IPS-18c (cell line): ENCODE measurements around the gene MASP2.
"Not testable (repeated sequence)": the region's sequence is repeated elsewhere in the genome, so short reads cannot be mapped to it uniquely, and the experiment has no call there.

ENCODE experiments used
- H3K4me3 ChIP-seq: 2 replicates; pipeline ENCODE4 v1.7.0; 2013; ENCODE audit warnings: low read depth, mild to moderate bottlenecking, low read length, moderate library complexity; ENCODE audit not compliant: insufficient read depth
- H3K9me3 ChIP-seq: one replicate; pipeline ENCODE4 v1.6.1; 2013; ENCODE audit warnings: mild to moderate bottlenecking, low read length, moderate library complexity; ENCODE audit not compliant: control insufficient read depth, insufficient read depth

The MASP2 gene

GRCh38 chr1:11046625-11047365, at the start of gene MASP2:
TSS of gene MASP2 (minus strand) at chr1:11047239. CDS start at chr1:11047207, 32 bp downstream.
- Histone ChIP-seq H3K9me3 (no peaks in the 10 kb centered on the region), H3K4me3 (no peak within 1 kb of the TSS)

DNA sequence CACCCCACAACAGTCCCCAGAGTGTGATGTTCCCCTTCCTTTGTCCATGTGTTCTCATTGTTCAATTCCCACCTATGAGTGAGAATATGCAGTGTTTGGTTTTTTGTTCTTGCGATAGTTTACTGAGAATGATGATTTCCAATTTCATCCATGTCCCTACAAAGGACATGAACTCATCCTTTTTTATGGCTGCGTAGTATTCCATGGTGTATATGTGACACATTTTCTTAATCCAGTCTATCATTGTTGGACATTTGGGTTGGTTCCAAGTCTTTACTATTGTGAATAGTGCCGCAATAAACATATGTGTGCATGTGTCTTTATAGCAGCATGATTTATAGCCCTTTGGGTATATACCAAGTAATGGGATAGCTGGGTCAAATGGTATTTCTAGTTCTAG, 36.7 kb upstream of the MASP2 start:
- not testable (repeated sequence) for H3K4me3 ChIP-seq, H3K9me3 ChIP-seq

- Histone ChIP-seq H3K4me3 (no peak overlapping the region), H3K9me3 (no peaks in the 10 kb centered on the region)
Measured at GRCh38 chr1:11080931-11081330, 33.9 kb upstream of the MASP2 start.

DNA sequence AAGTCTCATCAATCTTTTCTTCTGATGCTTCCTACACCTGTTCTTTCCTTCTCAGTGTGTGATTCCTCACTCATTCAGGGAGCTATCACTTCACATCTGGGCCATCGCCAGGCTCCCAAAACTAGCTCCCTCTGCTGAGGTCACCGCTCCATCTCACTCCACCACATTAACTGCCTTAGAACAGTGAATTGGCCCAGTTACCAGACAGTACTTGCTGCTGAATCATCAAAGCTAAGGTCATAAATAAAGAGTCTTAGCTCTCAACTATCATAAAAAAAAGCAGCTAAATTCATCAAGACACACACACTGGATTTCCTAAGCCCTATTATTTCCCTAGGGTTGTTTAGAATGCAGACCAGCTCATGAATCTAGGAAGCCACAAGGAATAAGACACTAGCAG, 31.6 kb upstream of the MASP2 start:
- Histone ChIP-seq H3K4me3 (no peak overlapping the region), H3K9me3 (no peaks in the 10 kb centered on the region)

DNA sequence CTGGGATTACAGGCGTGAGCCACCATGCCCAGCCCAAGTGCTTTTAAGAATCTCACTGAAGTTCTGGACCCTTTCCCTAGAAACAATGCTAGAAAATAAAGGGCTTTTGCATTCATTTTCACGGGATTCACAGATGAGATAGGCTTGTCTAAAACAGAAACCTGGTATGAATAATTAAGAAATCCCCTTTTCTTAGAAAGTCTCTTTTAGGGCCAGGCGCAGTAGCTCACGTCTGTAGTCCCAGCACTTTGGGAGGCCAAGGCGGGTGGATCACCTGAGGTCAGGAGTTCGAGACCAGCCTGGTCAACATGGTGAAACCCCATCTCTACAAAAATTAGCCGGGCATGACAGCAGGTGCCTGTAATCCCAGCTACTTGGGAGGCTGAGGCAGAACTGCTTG, 26.4 kb upstream of the MASP2 start:
- not testable (repeated sequence) for H3K4me3 ChIP-seq, H3K9me3 ChIP-seq

DNA sequence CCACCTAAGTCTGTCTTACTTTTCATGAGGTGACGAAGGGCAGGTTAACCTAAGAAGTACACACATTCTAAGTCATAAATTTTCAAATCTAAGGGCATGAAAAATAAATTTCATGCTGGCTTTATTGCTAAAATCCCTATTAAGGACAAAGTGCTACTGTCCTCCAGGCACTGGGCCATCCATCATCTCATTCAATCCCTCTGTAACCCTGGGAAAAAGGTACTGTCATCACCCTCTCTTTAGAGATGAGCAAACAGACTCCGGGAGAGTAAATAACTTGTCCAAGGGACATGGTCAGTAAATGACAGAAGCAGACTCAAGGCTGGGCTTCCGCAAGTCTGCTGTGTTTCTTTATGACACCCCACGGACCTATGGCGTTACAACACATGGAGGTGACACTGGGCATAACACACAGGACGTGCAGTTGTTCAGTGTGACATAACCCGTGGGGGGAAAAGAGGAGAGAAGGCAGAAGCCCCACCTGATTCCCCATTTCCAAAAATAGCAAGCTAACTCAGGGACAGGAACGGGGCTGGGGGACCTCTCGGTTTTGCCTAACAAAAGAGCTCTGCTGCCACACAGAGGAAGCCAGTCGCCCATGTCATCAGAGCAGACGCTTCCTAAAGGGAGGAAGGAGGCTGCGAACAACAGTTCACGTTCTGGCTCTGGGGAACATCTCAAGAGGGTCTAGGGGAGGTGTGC, 25.3 kb upstream of the MASP2 start:
- H3K4me3 ChIP-seq = no peak overlapping the region
- no peaks in the 10 kb centered on the region for H3K9me3 ChIP-seq

DNA sequence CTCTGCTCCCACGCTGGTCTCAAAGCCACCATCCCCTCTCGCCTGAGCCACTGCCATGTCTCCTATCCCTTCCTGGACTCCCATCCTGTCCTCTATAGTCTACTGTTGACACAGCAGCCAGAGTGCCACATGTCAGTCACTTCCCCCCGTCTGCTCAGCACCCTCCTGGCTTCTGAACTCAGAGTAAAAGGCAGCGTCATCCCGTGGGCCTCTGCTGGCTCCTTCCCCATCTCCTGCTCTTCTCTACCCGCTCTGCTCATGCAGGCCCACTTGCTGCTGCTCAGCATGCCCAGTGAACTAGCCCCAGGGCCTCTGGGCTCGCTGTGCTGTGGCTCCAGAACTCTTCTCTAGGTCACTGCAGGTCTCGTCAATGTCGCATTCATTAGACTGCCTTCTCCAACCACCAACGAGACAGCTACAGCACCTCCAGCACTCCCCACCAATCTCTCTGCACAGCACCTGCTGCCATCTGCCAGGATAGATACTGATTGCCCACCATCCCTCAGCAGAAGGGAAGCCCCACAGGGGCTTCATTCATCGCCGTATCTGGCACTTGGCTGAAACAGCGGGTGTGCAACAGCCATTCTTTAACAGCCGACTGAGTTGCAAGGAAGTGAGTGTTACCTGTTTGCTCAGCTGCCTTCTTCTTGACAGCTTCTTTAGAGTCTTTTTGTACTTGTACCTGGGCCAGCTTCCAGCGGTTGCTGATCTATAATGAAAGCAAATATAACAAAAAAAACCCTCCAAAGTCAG, 24.6 kb upstream of the MASP2 start:
- H3K4me3 ChIP-seq = no peak overlapping the region

DNA sequence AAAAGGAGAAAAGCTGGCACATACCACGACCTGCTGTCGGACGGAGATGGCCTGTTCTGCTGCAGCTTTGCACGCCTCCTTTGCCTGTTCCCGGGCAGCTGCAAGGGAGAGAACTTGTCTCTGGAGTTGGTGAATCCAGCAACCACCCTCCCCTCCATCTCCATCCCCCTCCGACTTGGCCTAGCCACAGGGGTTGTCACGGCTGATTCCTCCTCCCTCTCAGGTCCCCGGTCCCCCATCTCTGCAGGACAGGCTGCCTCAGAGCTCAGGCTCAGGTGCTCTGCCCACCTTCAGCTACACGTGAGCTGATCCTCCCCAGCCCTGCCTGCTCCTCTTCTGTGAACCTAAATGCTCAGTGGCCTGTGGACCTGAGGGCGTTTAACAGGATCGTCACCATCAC, 23.8 kb upstream of the MASP2 start:
- Histone ChIP-seq H3K4me3 (no peak overlapping the region), H3K9me3 (no peaks in the 10 kb centered on the region)

More for the DNA sequence above, 24.6 kb upstream of the MASP2 start:
- no peaks in the 10 kb centered on the region for H3K9me3 ChIP-seq

- Histone ChIP-seq H3K4me3 (no peak overlapping the region), H3K9me3 (no peaks in the 10 kb centered on the region)
Measured at GRCh38 chr1:11068600-11069473, 21.8 kb upstream of the MASP2 start.

GRCh38 chr1:11067716-11068599, 20.9 kb upstream of the MASP2 start:
- Histone ChIP-seq H3K9me3 (no peaks in the 10 kb centered on the region), H3K4me3 (no peak overlapping the region)

DNA sequence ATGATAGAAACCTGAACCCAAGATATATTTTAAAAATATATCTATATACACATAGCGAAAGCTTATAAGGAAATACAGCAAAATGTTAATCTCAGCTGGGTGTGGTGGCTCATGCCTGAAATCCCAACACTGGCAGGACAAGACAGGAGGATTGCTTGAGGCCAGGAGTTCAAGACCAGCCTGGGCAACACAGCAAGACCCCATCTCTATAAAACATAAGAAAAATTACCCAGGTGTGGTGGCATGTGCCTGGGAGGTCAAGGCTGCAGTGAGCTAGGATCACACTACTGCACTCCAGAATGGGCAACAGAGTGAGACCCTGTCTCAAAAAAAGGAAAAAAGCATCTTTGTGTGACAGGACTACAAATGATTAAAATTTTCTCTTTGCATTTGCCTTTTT, 18.8 kb upstream of the MASP2 start:
- Histone ChIP-seq H3K4me3 (no peak overlapping the region), H3K9me3 (no peaks in the 10 kb centered on the region)

DNA sequence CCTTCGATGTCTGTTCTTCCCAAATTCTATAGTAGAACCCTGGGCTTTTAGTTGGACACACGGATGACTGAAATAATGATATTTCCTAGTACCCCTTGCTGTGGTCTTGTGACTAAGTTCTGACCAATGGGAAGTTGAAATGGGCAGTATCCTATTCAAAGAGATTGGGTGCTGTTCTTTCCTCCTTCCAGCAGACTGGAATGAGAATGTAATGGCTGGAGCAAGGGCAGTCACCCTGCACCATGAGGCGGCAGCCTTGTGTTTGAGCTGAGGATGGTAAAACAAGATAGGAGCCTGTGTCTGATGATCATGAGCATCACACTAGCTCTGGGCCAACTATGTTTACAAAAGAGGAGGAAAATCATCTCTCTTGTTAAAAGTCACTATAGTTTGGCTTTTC, 17.9 kb upstream of the MASP2 start:
- Histone ChIP-seq H3K9me3 (no peaks in the 10 kb centered on the region), H3K4me3 (no peak overlapping the region)

DNA sequence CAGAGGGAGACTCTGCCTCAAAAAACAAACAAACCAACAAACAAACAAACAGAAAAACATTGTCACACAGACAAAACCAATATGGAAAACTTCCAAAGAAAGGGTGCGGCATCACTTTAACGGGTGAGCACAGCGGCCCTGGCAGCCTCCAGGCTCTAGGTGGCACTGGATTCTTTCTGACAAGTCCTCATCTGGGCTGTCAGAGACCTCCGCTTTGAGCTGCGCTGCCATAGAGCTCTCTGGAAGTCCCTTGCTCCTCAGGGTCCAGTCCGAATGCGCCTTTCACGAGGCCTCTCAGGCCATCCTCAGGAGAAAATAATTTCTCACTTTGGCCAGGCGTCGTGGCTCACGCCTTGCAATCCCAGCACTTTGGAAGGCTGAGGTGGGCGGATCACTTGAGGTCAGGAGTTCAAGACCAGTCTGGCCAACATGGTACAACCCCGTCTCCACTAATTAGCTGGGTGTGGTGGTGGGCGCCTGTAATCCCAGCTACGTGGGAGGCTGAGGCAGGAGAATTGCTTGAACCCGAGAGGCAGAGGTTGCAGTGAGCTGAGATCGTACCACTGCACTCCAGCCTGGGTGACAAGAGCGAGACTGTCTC, 17.0 kb upstream of the MASP2 start:
- not testable (repeated sequence) for H3K9me3 ChIP-seq, H3K4me3 ChIP-seq

DNA sequence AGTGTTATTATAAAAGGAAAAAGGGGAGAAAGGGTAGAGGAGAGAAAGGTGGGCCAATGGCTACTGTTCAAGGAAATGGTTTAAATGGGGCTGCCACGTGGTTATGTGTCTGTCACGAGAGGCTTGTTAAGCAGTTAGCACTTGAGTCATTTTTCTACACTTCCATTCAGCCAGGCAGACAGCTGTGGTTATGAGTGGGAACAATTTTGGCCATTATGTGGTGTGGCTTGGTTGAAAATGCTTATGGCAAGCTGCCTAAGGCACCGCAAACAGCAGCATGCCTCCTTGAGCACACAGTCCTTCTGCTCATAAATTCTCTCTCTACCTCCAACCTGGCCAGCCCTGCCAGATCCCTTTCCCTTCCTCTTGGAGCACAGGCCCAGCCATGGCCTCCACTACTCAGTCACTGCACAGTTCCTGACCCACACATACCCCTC, 15.9 kb upstream of the MASP2 start:
- H3K9me3 ChIP-seq = peaks cover 3% of the 10 kb centered on the region

DNA sequence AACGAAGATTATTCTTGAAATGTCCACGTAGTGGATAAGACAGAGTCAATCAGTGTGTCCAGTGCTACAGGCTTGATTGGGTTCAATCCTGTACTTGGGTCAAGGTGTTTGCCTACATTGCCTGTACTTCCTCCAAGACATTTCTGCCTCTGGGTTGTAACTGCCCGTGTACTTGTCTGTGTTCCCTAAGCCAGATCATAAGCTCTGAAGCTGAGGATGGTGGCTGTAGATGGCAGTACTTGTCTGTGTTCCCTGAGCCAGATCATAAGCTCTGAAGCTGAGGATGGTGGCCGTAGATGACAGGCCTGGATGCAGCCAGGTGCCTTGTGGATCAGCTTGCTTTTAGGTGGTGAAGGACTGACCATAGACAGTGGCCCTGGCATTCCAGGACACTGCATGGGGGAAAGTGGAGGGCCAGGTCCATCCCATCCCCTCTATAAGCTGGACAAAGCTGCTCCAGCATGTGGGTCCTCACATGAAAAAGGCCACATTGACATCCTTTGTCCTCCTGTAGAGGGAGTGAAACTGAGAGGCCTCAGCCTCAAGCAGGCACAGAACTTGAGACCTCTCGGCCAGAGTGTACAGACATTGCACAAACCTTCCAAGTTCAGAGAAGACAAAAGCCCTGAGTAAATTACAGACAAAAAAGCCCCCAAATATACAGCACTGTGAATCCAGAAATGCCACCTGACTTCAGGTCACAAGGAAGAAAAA, 14.8 kb upstream of the MASP2 start:
- no peak overlapping the region for H3K4me3 ChIP-seq
- peaks cover 3% of the 10 kb centered on the region for H3K9me3 ChIP-seq

More for the DNA sequence above, 15.9 kb upstream of the MASP2 start:
- no peak overlapping the region for H3K4me3 ChIP-seq
